ENCODE data around the gene RARB. TPM values are rescaled to one million over a fixed set of nuclear protein-coding genes. Genes with fewer than 3 reads are reported as not detected.
A peak's percentile ranks its signal among the peaks of the same experiment; 100 is the strongest.

RARB gene
- total and polyA plus RNA-seq, 11 donors: 4.3 to 21.0 (median 16.3) TPM

DNA sequence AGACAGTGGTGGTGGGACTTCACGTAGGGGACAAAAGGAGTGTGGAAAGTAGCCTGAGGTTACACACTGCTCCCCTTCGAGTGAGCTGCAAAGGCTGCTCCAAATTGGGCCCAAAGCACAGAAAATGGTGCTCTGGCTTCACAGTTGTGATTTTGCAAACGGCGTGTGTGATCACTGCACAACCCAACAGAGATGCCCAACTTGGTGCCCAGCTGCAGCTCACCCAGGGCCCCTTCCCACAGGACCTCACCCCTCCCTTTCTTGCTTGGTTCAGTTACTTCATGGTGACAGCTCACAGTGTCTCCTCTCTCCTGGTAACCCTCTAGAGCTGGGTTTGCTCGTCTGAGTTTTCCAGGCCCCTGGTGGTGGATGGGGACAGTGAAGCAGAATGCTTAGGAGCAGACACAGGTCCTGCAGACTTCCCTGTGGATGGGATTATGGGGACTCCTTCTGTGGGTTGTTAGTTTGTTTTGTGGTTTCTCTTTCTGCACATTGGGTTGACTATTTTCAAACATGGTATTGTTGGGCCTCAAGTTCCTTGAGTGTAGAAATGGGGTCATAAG is 138.4 kb downstream of the RARB start:
- DNase-seq (no peak), ATAC-seq (no peak)
- 77 to 81% (median 78%) methylated on average over 5 of the region's 5 CpGs for WGBS, 4 donors
- Histone ChIP-seq H3K4me3 (no peak overlapping the region), H3K9me3 (no peaks in the 10 kb centered on the region), H3K27ac (no peak overlapping the region), H3K27me3 (no peaks in the 10 kb centered on the region), H3K36me3 (peaks cover 0 to 17% (median 4%) of the 10 kb centered on the region in 9 donors), H3K4me1 (peaks cover 0 to 41% (median 12%) of the 10 kb centered on the region in 12 donors)
- intact Hi-C loops (cut with DNase I): no loop called here
- TF ChIP-seq CTCF (IDR thresholded peaks at IDR 0.05) (peak in 1 of 12 donors; percentile 14), POLR2A (IDR thresholded peaks at IDR 0.05) (no peak)

DNA sequence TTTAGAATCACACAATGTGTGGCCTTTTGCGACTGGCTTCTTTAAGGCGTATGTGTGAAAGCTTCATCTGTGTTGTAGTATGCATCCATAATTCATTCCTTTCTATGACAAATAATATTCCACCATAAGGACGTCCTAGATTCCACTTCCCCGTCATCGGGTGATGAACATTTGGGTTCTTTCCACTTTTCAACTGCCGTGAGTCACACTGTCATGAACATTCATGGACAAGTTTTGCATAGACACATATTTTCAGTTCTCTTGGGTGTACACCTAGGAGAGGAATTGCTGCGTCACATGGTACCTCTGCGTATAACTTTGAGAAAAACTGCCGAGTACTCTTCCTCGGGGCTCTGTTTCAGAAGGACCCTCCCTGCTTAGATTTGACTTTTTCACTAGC is 139.3 kb downstream of the RARB start:
- peak overlapping the region in 2 of 12 donors; percentile 1 to 59 for H3K27ac ChIP-seq
- WGBS, 4 donors: 77 to 86% (median 83%) methylated on average over 10 of the region's 10 CpGs
- intact Hi-C loops (cut with DNase I): no loop called here

GRCh38 chr3:25567806-25568524 is 139.9 kb downstream of the RARB start:
- H3K9me3 ChIP-seq: no peaks in the 10 kb centered on the region
- TF ChIP-seq CTCF (IDR thresholded peaks at IDR 0.05) (no peak), POLR2A (IDR thresholded peaks at IDR 0.05) (no peak)
- ATAC-seq (no peak), DNase-seq (no peak)
- H3K27me3 ChIP-seq: no peaks in the 10 kb centered on the region
- 91 to 94% (median 92%) methylated on average over 14 of the region's 14 CpGs for WGBS, 4 donors
- peak overlapping the region in 4 of 12 donors; percentile 1 to 59 (median 20) for H3K27ac ChIP-seq
- H3K4me1 ChIP-seq: peaks cover 0 to 29% (median 7%) of the 10 kb centered on the region in 12 donors
- intact Hi-C loops (cut with DNase I): no loop called here
- peaks cover 0 to 25% (median 4%) of the 10 kb centered on the region in 9 donors for H3K36me3 ChIP-seq
- no peak overlapping the region for H3K4me3 ChIP-seq

More for the DNA sequence above, 139.3 kb downstream of the RARB start:
- ATAC-seq (no peak), DNase-seq (no peak)
- Histone ChIP-seq H3K9me3 (no peaks in the 10 kb centered on the region), H3K36me3 (peaks cover 0 to 25% (median 4%) of the 10 kb centered on the region in 9 donors), H3K27me3 (no peaks in the 10 kb centered on the region), H3K4me1 (peaks cover 0 to 32% (median 6%) of the 10 kb centered on the region in 12 donors), H3K4me3 (no peak overlapping the region)
- no peak for TF ChIP-seq CTCF (IDR thresholded peaks at IDR 0.05)
- TF ChIP-seq POLR2A (IDR thresholded peaks at IDR 0.05): no peak

- H3K9me3 ChIP-seq: no peaks in the 10 kb centered on the region
- DNase-seq (peak in 1 of 5 donors; percentile 36), ATAC-seq (peak; percentile 59 to 73 (median 67))
- H3K27ac ChIP-seq: peak overlapping the region in 6 of 12 donors; percentile 10 to 59 (median 22)
- no peak overlapping the region for H3K4me3 ChIP-seq
- no peak for TF ChIP-seq POLR2A (IDR thresholded peaks at IDR 0.05)
- H3K27me3 ChIP-seq: no peaks in the 10 kb centered on the region
- peaks cover 0 to 25% (median 4%) of the 10 kb centered on the region in 9 donors for H3K36me3 ChIP-seq
- intact Hi-C loops (cut with DNase I): no loop called here
- WGBS, 4 donors: 73 to 80% (median 74%) methylated on average over 6 to 10 of the region's 10 CpGs
- peaks cover 0 to 30% (median 10%) of the 10 kb centered on the region in 12 donors for H3K4me1 ChIP-seq
These were observed 140.5 kb downstream of the RARB start for GRCh38 chr3:25568525-25569078.
